ENCODE measurements around the gene ACTR1B.

ACTR1B gene

DNA sequence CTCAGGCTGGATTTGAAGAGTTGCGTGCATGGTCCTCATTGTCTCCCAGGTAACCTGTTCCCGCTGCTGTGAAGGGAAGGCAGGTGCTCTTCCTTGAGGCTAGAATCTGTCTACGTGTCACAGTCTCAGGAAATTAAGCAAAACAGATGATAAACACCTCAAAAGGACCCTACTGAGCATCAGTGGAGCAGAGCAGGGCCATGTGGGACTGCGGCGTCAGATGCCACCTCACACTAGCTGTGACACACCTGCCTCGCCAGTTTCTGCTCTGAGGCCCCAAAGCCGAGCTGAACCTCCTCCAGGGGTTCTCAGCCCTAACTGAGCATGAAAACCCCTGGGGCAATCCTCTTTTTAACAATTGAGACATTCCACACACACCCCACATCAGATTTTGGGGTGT is 7.7 kb upstream of the ACTR1B start:
- Histone ChIP-seq H3K9me3 (ENCODE audit: control insufficient read depth in 2 of 2, low read length in 2 of 2) (no peaks in the 10 kb centered on the region), H3K27ac (ENCODE audit: low read depth in 2 of 2, low read length in 2 of 2) (no peak overlapping the region), H3K9ac (ENCODE audit: low read depth in 1 of 2, low read length in 2 of 2) (no peak overlapping the region), H3K27me3 (ENCODE audit: control insufficient read depth in 2 of 2, insufficient read depth in 2 of 2, low read length in 2 of 2) (no peaks in the 10 kb centered on the region), H3K4me1 (ENCODE audit: control insufficient read depth in 2 of 2, insufficient read depth in 2 of 2, low read length in 2 of 2) (peaks cover 0 to 8% of the 10 kb centered on the region in 2 donors), H3K36me3 (ENCODE audit: control insufficient read depth in 2 of 2, insufficient read depth in 2 of 2, low read length in 2 of 2) (no peaks in the 10 kb centered on the region), H3K4me3 (ENCODE audit: low read length in 2 of 2) (no peak overlapping the region)

DNA sequence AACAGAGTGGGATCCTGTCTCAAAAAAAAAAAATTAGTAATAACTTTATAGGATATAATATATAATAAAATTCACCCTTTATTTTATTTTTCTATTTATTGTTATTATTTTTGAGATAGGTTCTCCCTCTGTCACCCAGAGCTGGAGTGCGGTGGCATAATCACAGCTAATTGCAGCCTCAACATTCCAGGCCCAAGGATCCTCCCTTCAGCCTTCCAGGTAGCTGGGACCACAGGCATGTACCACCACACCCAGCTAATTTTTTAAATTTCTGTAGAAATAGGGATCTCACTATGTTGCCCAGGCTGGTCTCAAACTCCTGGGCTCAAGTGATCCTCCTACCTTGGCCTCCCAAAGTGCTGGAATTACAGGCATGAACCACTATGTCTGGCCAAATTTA is 6.6 kb upstream of the ACTR1B start:
- Histone ChIP-seq H3K9ac (ENCODE audit: low read depth in 1 of 2, low read length in 2 of 2) (no peak overlapping the region), H3K36me3 (ENCODE audit: control insufficient read depth in 2 of 2, insufficient read depth in 2 of 2, low read length in 2 of 2) (no peaks in the 10 kb centered on the region), H3K4me3 (ENCODE audit: low read length in 2 of 2) (no peak overlapping the region), H3K27ac (ENCODE audit: low read depth in 2 of 2, low read length in 2 of 2) (no peak overlapping the region), H3K27me3 (ENCODE audit: control insufficient read depth in 2 of 2, insufficient read depth in 2 of 2, low read length in 2 of 2) (no peaks in the 10 kb centered on the region), H3K9me3 (ENCODE audit: control insufficient read depth in 2 of 2, low read length in 2 of 2) (no peaks in the 10 kb centered on the region), H3K4me1 (ENCODE audit: control insufficient read depth in 2 of 2, insufficient read depth in 2 of 2, low read length in 2 of 2) (peaks cover 0 to 8% of the 10 kb centered on the region in 2 donors)

DNA sequence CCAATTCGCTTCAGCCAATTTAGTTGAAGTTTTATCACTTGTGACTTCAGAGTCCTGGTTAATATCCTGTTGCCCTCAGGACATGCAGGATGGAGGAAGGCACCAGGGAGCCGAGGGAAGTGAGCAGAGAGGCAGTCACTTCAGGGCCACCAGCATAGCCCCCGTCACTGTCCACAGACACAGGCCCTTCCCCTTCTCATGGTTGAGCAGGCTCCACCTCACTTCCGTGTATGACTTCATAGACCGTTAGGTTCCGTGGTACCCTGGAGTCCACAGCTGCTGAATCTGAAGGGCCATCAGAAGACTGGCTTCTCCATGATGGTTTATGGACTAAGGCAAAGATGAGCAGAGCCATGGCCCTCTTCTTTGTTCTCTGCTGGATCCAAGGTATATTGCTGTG is 5.6 kb upstream of the ACTR1B start, which contains the start of gene C2orf92:
TSS of gene C2orf92 (plus strand) at position 266 of the 400 bp plus-strand sequence. CDS start at position 342, 76 bp downstream.
- H3K4me1 ChIP-seq (ENCODE audit: control insufficient read depth in 2 of 2, insufficient read depth in 2 of 2, low read length in 2 of 2) = peaks cover 0 to 11% of the 10 kb centered on the region in 2 donors
- no peak within 1 kb of the TSS for H3K27ac ChIP-seq (ENCODE audit: low read depth in 2 of 2, low read length in 2 of 2)
- no peaks in the 10 kb centered on the region for H3K36me3 ChIP-seq (ENCODE audit: control insufficient read depth in 2 of 2, insufficient read depth in 2 of 2, low read length in 2 of 2)
- no peaks in the 10 kb centered on the region for H3K9me3 ChIP-seq (ENCODE audit: control insufficient read depth in 2 of 2, low read length in 2 of 2)
- H3K4me3 ChIP-seq (ENCODE audit: low read length in 2 of 2) = no peak within 1 kb of the TSS
- no peaks in the 10 kb centered on the region for H3K27me3 ChIP-seq (ENCODE audit: control insufficient read depth in 2 of 2, insufficient read depth in 2 of 2, low read length in 2 of 2)
- no peak within 1 kb of the TSS for H3K9ac ChIP-seq (ENCODE audit: low read depth in 1 of 2, low read length in 2 of 2)

DNA sequence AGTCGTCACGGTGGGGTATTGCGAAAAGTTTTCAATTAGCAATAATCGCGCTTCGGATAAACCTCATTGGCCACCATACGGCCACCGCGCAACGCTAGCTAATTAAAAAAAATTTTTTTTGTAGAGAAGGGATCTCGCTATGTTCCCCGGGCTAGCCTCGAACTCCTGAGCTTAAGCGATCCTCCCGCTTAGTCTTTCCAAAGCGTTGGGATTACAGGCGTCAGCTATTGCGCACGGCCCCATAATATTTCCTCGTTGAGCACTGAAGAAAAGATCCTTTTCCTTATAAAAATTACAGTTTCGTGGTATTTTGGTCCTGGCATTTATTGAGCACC is 759 bp upstream of the ACTR1B start:
- Histone ChIP-seq H3K27ac (ENCODE audit: low read depth in 2 of 2, low read length in 2 of 2) (peak overlapping the region; percentile 94 to 97), H3K27me3 (ENCODE audit: control insufficient read depth in 2 of 2, insufficient read depth in 2 of 2, low read length in 2 of 2) (no peaks in the 10 kb centered on the region), H3K9ac (ENCODE audit: low read depth in 1 of 2, low read length in 2 of 2) (peak overlapping the region; percentile 91 to 97), H3K4me1 (ENCODE audit: control insufficient read depth in 2 of 2, insufficient read depth in 2 of 2, low read length in 2 of 2) (peaks cover 14 to 18% of the 10 kb centered on the region in 2 donors), H3K4me3 (ENCODE audit: low read length in 2 of 2) (peak overlapping the region; percentile 79), H3K36me3 (ENCODE audit: control insufficient read depth in 2 of 2, insufficient read depth in 2 of 2, low read length in 2 of 2) (peaks cover 2 to 7% of the 10 kb centered on the region in 2 donors), H3K9me3 (ENCODE audit: control insufficient read depth in 2 of 2, low read length in 2 of 2) (no peaks in the 10 kb centered on the region)

DNA sequence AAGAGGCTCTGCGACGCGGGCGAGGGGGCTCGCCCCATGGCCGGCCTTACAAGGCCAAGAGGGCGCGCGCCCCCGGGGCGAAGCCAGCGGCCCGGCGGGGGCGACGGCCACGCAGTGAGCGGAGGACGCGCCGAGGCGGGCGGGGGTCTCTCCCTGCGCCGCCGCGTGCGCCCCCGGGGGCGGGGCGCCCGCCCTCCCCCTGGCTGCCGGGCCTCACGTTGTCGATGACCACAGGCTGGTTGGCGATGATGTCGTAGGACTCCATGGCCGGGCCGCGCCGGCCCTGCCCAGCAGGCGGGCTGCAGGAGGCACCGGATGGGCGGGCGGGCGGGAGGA is 250 bp downstream of the ACTR1B start:
- Histone ChIP-seq H3K27ac (ENCODE audit: low read depth in 2 of 2, low read length in 2 of 2) (peak overlapping the region; percentile 94 to 97), H3K27me3 (ENCODE audit: control insufficient read depth in 2 of 2, insufficient read depth in 2 of 2, low read length in 2 of 2) (no peaks in the 10 kb centered on the region), H3K9ac (ENCODE audit: low read depth in 1 of 2, low read length in 2 of 2) (peak overlapping the region; percentile 96 to 97), H3K4me3 (ENCODE audit: low read length in 2 of 2) (peak overlapping the region; percentile 76 to 99), H3K4me1 (ENCODE audit: control insufficient read depth in 2 of 2, insufficient read depth in 2 of 2, low read length in 2 of 2) (peaks cover 14 to 18% of the 10 kb centered on the region in 2 donors), H3K36me3 (ENCODE audit: control insufficient read depth in 2 of 2, insufficient read depth in 2 of 2, low read length in 2 of 2) (peaks cover 9 to 15% of the 10 kb centered on the region in 2 donors), H3K9me3 (ENCODE audit: control insufficient read depth in 2 of 2, low read length in 2 of 2) (no peaks in the 10 kb centered on the region)

DNA sequence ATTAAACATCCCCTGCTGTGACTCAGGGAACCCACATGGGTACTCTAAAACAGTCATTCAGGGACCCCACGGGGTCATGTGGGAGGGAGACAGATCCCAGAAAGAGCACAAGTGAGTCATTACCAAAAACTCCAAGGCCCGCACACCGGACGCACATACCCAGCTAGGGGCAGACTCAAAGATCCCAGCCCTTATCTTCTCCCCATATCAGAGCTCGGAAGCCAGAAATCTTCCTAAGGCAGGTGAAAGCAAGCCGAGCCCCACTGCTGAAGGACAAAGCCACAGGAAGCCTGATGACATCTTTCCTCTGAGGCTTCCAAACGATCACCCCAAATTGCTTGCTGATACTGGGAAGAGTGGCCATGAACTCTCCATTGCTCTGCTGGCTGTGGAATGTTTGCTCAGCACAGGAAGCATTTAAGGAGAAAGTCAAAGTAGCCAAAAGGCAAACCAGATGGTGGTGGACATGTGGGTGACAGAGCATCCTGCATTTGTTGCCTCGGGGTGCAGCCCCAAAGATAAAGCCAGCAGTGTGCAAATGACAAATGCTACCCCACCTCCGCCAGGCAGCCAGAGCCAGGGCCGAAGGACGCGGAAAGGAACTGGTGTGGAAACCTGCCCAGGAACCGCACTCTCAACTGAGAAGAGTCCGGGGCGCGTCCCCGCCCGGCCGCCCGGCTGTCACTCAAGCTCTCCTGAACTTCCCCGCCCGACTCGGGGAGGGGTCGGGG is 784 bp downstream of the ACTR1B start:
- H3K4me3 ChIP-seq (ENCODE audit: low read length in 2 of 2) = peak overlapping the region; percentile 76 to 99
- H3K4me1 ChIP-seq (ENCODE audit: control insufficient read depth in 2 of 2, insufficient read depth in 2 of 2, low read length in 2 of 2) = peaks cover 14 to 18% of the 10 kb centered on the region in 2 donors
- no peaks in the 10 kb centered on the region for H3K27me3 ChIP-seq (ENCODE audit: control insufficient read depth in 2 of 2, insufficient read depth in 2 of 2, low read length in 2 of 2)
- H3K9ac ChIP-seq (ENCODE audit: low read depth in 1 of 2, low read length in 2 of 2) = peak overlapping the region; percentile 96 to 97
- peaks cover 14 to 21% of the 10 kb centered on the region in 2 donors for H3K36me3 ChIP-seq (ENCODE audit: control insufficient read depth in 2 of 2, insufficient read depth in 2 of 2, low read length in 2 of 2)
- peak overlapping the region; percentile 94 to 97 for H3K27ac ChIP-seq (ENCODE audit: low read depth in 2 of 2, low read length in 2 of 2)
- H3K9me3 ChIP-seq (ENCODE audit: control insufficient read depth in 2 of 2, low read length in 2 of 2) = no peaks in the 10 kb centered on the region

DNA sequence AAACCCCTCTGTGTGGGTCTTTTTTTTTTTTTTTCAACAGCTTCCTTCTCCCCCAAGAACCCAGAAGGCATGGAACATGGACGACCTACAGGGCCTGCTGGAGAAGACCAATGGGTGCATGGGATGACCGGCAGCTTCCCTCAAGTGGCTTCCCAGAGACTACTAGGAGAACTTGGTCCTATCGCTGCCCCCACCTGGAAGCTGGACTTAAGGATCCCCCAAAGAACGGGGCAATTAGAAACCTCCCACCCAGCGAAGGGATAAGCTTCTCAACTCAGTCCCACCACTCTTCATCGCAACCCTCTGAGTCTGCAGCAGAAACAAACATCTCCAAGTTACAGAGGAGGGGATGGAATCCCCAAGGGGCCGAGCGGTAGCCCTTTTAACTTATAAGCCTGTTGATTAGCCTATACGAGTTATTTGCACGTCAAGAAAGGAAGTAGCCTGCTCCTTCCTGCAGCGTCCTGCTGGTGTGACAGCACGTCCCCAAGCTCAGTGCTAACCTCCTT is 1.4 kb downstream of the ACTR1B start:
- Histone ChIP-seq H3K9ac (ENCODE audit: low read depth in 1 of 2, low read length in 2 of 2) (peak overlapping the region; percentile 96 to 97), H3K4me1 (ENCODE audit: control insufficient read depth in 2 of 2, insufficient read depth in 2 of 2, low read length in 2 of 2) (peaks cover 14 to 18% of the 10 kb centered on the region in 2 donors), H3K4me3 (ENCODE audit: low read length in 2 of 2) (peak overlapping the region; percentile 76 to 99), H3K27ac (ENCODE audit: low read depth in 2 of 2, low read length in 2 of 2) (peak overlapping the region; percentile 94 to 97), H3K27me3 (ENCODE audit: control insufficient read depth in 2 of 2, insufficient read depth in 2 of 2, low read length in 2 of 2) (no peaks in the 10 kb centered on the region), H3K9me3 (ENCODE audit: control insufficient read depth in 2 of 2, low read length in 2 of 2) (no peaks in the 10 kb centered on the region), H3K36me3 (ENCODE audit: control insufficient read depth in 2 of 2, insufficient read depth in 2 of 2, low read length in 2 of 2) (peaks cover 21 to 26% of the 10 kb centered on the region in 2 donors)

DNA sequence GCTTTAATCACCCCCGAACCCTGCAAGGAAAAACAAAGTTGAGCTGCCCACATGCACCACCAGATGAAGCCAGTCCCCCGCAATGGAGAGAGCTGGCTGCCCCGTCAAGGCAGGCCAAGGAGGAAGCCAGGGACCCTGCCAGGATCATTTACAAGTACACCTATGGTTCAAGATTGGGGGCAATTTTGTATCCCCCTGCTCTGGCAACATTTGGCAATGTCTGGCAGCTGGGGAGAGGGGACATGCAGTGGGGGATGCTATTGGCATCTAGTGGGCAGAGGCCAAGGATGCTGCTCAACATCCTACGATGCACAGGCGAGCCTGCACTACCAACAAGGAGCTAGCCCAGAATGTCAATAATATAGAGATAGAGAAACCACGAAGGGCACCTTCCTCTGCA is 1.9 kb downstream of the ACTR1B start:
- peak overlapping the region in 1 of 2 donors; percentile 96 for H3K9ac ChIP-seq (ENCODE audit: low read depth in 1 of 2, low read length in 2 of 2)
- no peaks in the 10 kb centered on the region for H3K27me3 ChIP-seq (ENCODE audit: control insufficient read depth in 2 of 2, insufficient read depth in 2 of 2, low read length in 2 of 2)
- no peaks in the 10 kb centered on the region for H3K9me3 ChIP-seq (ENCODE audit: control insufficient read depth in 2 of 2, low read length in 2 of 2)
- H3K4me1 ChIP-seq (ENCODE audit: control insufficient read depth in 2 of 2, insufficient read depth in 2 of 2, low read length in 2 of 2) = peaks cover 14 to 18% of the 10 kb centered on the region in 2 donors
- H3K4me3 ChIP-seq (ENCODE audit: low read length in 2 of 2) = peak overlapping the region in 1 of 2 donors; percentile 99
- H3K36me3 ChIP-seq (ENCODE audit: control insufficient read depth in 2 of 2, insufficient read depth in 2 of 2, low read length in 2 of 2) = peaks cover 26 to 31% of the 10 kb centered on the region in 2 donors
- no peak overlapping the region for H3K27ac ChIP-seq (ENCODE audit: low read depth in 2 of 2, low read length in 2 of 2)

DNA sequence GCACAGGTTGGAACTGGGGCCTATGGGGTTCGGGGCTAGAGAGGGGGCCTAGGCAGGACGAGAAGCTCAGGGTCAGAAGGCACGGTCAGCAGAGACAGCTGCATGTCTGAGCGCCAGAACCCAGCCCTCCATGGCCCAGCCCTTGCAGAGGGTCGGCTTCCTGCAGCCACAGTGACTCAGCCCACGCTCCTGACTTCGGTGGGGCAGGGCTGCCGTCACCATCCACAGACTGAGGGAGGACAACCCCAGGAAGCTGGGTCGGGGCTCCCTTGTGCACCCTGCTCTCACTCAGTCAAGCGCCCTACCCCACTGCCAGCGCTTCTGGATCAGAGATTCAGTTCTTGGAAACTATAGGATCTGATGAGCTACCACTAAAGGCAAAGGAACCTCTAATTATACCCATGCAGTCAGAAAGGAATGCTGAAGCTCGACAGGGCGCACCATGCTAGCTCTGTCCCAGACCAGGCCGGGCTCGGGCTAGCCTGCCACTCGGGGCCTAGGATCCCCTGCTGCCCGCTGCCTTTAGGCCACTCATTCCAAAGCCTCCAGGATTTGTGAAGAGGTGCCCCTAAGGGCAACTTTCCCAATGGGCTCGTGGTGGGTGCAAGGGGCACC is 3.0 kb downstream of the ACTR1B start:
- peaks cover 33 to 41% of the 10 kb centered on the region in 2 donors for H3K36me3 ChIP-seq (ENCODE audit: control insufficient read depth in 2 of 2, insufficient read depth in 2 of 2, low read length in 2 of 2)
- H3K27ac ChIP-seq (ENCODE audit: low read depth in 2 of 2, low read length in 2 of 2) = no peak overlapping the region
- H3K9me3 ChIP-seq (ENCODE audit: control insufficient read depth in 2 of 2, low read length in 2 of 2) = no peaks in the 10 kb centered on the region
- peaks cover 14 to 18% of the 10 kb centered on the region in 2 donors for H3K4me1 ChIP-seq (ENCODE audit: control insufficient read depth in 2 of 2, insufficient read depth in 2 of 2, low read length in 2 of 2)
- H3K27me3 ChIP-seq (ENCODE audit: control insufficient read depth in 2 of 2, insufficient read depth in 2 of 2, low read length in 2 of 2) = no peaks in the 10 kb centered on the region
- H3K4me3 ChIP-seq (ENCODE audit: low read length in 2 of 2) = no peak overlapping the region
- no peak overlapping the region for H3K9ac ChIP-seq (ENCODE audit: low read depth in 1 of 2, low read length in 2 of 2)

DNA sequence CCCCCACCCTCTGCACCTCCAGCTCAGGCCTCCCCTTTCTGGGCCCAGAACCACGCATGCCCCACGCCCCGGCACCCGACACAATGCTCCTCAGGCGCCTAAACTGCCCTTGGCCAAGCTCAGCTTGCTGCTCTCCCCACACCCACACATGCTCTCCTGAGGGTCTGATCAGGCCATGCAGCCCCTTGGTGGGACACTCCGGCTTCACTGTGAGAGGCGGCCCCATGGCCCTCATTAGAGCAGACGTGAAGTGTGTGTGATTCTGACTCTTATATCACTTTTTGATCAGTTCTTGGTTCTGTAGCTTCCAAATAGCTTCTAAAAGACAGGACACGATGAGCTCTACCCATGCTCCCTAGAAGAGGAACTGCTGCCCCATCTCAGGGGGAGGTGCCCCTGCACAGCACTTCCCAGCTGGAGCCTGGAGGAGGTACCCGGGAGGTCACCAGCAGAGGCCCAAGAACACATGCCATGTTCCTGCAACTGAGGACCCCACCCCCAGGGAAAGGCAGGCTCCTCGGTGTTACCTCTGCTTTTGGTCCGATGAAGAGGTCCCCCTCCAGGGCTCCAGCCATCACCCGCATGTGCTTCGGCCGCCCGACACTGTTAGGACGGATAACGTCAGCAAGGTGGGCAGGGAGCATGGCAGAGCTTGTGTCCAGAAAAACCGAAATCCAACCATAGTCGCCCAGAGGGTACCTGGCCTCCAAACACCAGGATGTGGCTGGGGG is 3.6 kb downstream of the ACTR1B start:
- Histone ChIP-seq H3K27ac (ENCODE audit: low read depth in 2 of 2, low read length in 2 of 2) (no peak overlapping the region), H3K9me3 (ENCODE audit: control insufficient read depth in 2 of 2, low read length in 2 of 2) (no peaks in the 10 kb centered on the region), H3K4me1 (ENCODE audit: control insufficient read depth in 2 of 2, insufficient read depth in 2 of 2, low read length in 2 of 2) (peaks cover 14 to 18% of the 10 kb centered on the region in 2 donors), H3K36me3 (ENCODE audit: control insufficient read depth in 2 of 2, insufficient read depth in 2 of 2, low read length in 2 of 2) (peaks cover 33 to 41% of the 10 kb centered on the region in 2 donors), H3K9ac (ENCODE audit: low read depth in 1 of 2, low read length in 2 of 2) (no peak overlapping the region), H3K4me3 (ENCODE audit: low read length in 2 of 2) (no peak overlapping the region), H3K27me3 (ENCODE audit: control insufficient read depth in 2 of 2, insufficient read depth in 2 of 2, low read length in 2 of 2) (no peaks in the 10 kb centered on the region)

Data from mucosa of rectum (tissue), 2 donors.